Transverse colon (tissue), 4 donors: ENCODE data around the gene GLIS1. TPM values are rescaled to one million over a fixed set of nuclear protein-coding genes. Genes with fewer than 3 reads are reported as not detected.

Experiments
- DNase-seq: peaks from one replicate; pipeline ENCODE4 v3.0.0-alpha.2; 2019
- H3K27ac ChIP-seq, 4 donors: fragments of 200-600 bp; sonication (generic); 2 replicates each; pipeline ENCODE4 v1.5.1; 2016 to 2018; ENCODE audit warnings: inconsistent platforms in 4 of 4
- H3K27me3 ChIP-seq: fragments of 200-600 bp; sonication (generic); 2 replicates; pipeline ENCODE4 v1.5.1; 2017; ENCODE audit warnings: inconsistent platforms
- H3K36me3 ChIP-seq, 4 donors: fragments of 200-600 bp; sonication (generic); 2 replicates each; pipeline ENCODE4 v1.5.1; 2017 to 2019; ENCODE audit warnings: inconsistent platforms in 4 of 4
- H3K4me1 ChIP-seq, 4 donors: fragments of 200-600 bp; sonication (generic); 2 replicates each; pipeline ENCODE4 v1.5.1; 2017 to 2020; ENCODE audit warnings: inconsistent platforms in 4 of 4
- H3K4me3 ChIP-seq, 4 donors: fragments of 200-600 bp; sonication (generic); 1 replicate in 1 of 4; 2 replicates in 3 of 4; pipeline versions ENCODE4 v1.5.1 to v1.6.1; 2017 to 2019; ENCODE audit warnings: inconsistent platforms in 4 of 4
- H3K9me3 ChIP-seq, 2 donors: fragments of 200-600 bp; sonication (generic); 2 replicates each; pipeline ENCODE4 v1.5.1; 2017 to 2019; ENCODE audit warnings: inconsistent platforms in 2 of 2
- EP300 ChIP-seq: sonication (generic); formaldehyde crosslinking; IDR thresholded peaks from one replicate; pipeline ENCODE4 v1.6.1; 2017; ENCODE audit warnings: antibody characterized with exemption, low read depth
- POLR2A ChIP-seq: fragments of 450-650 bp; IDR thresholded peaks from one replicate; pipeline ENCODE4 v1.6.1; 2016; ENCODE audit warnings: antibody characterized with exemption, mild to moderate bottlenecking, moderate library complexity
- POLR2AphosphoS5 ChIP-seq, 3 donors: sonication (generic); formaldehyde crosslinking; IDR thresholded peaks; one replicate each; pipeline ENCODE4 v1.6.1; 2016; ENCODE audit warnings: antibody characterized with exemption in 3 of 3
- WGBS, 2 donors: methylation state at CpG; one replicate each; pipeline ENCODE4 v1.1.5; 2018; ENCODE audit warnings: low coverage in 1 of 2; 5-methylcytosine and 5-hydroxymethylcytosine counted together
- in situ Hi-C, 4 donors: fragments of 200-750 bp; cut with MboI; loops; one replicate each; pipeline versions ENCODE4 v1.15.0 to v1.15.1; 2017; ENCODE audit warnings: low sequenced_read_pairs in 3 of 4, low pct_ligation_motif_present in 1 of 4, low pct_unique_long_range_greater_than_20kb in 1 of 4
- intact Hi-C: fragments of 100-400 bp; cut with DNase I; formaldehyde crosslinking; loops from one replicate; pipeline ENCODE4 v1.15.1; 2023; ENCODE audit warnings: low total_unique reads
- total RNA-seq, 4 donors: library from RNA; depleted of rRNA; stranded (reverse); fragments of >200 nt; gene quantifications; one replicate each; pipeline ENCODE4 v1.1.0, GENCODE V29; 2016
- TF ChIP-seq, protein P1 (sequence below), 5 experiments: fragments of 200-600 bp in 3 of 5; fragments of 450-650 bp in 2 of 5; sonication (generic) in 3 of 5; IDR thresholded peaks; 1 replicate in 2 of 5; 2 replicates in 3 of 5; pipeline ENCODE4 v1.5.1; 2016 to 2017; ENCODE audit warnings: antibody characterized with exemption in 5 of 5, inconsistent platforms in 3 of 5, mild to moderate bottlenecking in 2 of 5, moderate library complexity in 1 of 5

The GLIS1 gene
- total RNA-seq, 4 donors from 2014 or later: 0.16 to 0.75 (median 0.27) TPM; not detected in 1

DNA sequence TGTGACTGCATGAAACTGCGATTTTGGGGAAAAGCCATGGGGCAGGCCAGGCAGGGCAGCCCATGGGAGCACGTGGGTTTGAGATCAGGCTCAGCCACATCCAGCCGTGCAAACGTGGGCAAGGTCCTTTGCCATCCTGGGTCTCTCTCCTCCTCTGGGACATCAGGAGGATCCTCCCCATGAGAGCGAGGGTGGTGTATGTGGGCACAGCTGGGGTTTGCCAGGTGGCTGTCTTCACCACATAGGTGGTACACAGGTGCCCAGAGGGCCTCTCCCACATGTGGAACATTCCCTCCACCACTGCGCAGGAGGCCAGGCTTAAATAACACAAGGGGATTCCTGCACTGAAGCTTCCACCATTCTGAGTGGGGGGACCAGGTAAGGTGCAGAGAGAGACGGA is 143.1 kb downstream of the GLIS1 start:
- Histone ChIP-seq H3K4me3 (no peak overlapping the region), H3K9me3 (no peaks in the 10 kb centered on the region), H3K4me1 (no peaks in the 10 kb centered on the region), H3K27me3 (no peaks in the 10 kb centered on the region), H3K36me3 (no peaks in the 10 kb centered on the region), H3K27ac (no peak overlapping the region)
- no peak for DNase-seq
- intact Hi-C loops: no loop called here
- 85 to 100% methylated on average over 1 to 7 of the region's 7 CpGs for WGBS, 2 donors
- no peak for TF ChIP-seq POLR2AphosphoS5 (IDR thresholded peaks at IDR 0.05)
- TF ChIP-seq, protein P1, sequence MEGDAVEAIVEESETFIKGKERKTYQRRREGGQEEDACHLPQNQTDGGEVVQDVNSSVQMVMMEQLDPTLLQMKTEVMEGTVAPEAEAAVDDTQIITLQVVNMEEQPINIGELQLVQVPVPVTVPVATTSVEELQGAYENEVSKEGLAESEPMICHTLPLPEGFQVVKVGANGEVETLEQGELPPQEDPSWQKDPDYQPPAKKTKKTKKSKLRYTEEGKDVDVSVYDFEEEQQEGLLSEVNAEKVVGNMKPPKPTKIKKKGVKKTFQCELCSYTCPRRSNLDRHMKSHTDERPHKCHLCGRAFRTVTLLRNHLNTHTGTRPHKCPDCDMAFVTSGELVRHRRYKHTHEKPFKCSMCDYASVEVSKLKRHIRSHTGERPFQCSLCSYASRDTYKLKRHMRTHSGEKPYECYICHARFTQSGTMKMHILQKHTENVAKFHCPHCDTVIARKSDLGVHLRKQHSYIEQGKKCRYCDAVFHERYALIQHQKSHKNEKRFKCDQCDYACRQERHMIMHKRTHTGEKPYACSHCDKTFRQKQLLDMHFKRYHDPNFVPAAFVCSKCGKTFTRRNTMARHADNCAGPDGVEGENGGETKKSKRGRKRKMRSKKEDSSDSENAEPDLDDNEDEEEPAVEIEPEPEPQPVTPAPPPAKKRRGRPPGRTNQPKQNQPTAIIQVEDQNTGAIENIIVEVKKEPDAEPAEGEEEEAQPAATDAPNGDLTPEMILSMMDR (IDR thresholded peaks at IDR 0.05): no peak
- no peak for TF ChIP-seq POLR2A
- no peak for TF ChIP-seq EP300
- in situ Hi-C loops: no loop called here

GRCh38 chr1:53594391-53595180 is 144.4 kb downstream of the GLIS1 start:
- Histone ChIP-seq H3K4me1 (no peaks in the 10 kb centered on the region), H3K9me3 (no peaks in the 10 kb centered on the region), H3K27ac (no peak overlapping the region), H3K4me3 (no peak overlapping the region), H3K36me3 (no peaks in the 10 kb centered on the region), H3K27me3 (no peaks in the 10 kb centered on the region)
- in situ Hi-C loops: no loop called here
- intact Hi-C loops: loop anchor here (5.0 kb wide), 1 partner anchor 107 kb away; no protein-coding TSS in a partner anchor
- no peak for TF ChIP-seq EP300
- TF ChIP-seq POLR2A: no peak
- TF ChIP-seq POLR2AphosphoS5 (IDR thresholded peaks at IDR 0.05): no peak
- TF ChIP-seq, protein P1 (IDR thresholded peaks at IDR 0.05): no peak
- DNase-seq: no peak
- 86 to 90% methylated on average over 3 to 31 of the region's 31 CpGs for WGBS, 2 donors

DNA sequence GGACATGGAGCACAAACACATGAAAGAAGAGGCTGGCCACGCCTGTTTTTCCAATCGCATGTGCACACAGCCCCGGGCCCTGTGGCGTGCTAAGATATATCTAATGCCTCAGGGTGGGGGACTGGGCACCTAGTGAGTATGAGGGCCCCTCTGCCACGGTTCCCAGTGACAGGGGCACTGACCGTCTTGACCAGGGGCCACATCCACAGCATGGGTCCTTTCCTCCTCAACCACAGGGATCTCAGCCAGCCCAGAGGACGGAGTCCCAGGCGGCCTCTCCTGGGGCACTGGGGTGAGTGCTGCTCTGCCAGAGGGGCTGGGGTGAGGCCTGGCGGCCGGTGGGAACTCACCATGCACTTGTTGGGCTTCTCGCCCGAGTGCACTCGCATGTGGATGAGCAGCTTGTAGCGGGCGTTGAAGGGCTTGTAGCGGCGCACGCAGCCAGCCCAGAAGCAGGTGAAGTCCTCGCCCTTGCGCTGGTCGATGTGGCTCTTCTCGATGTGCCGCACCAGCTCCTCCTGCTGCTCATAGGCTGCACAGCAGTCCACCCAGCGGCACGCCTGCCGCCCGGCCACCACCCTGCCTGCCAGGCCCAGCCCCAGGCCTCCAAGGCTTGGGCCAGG is 145.1 kb downstream of the GLIS1 start:
- Histone ChIP-seq H3K9me3 (no peaks in the 10 kb centered on the region), H3K4me1 (no peaks in the 10 kb centered on the region), H3K27me3 (no peaks in the 10 kb centered on the region), H3K4me3 (no peak overlapping the region), H3K36me3 (no peaks in the 10 kb centered on the region), H3K27ac (no peak overlapping the region)
- peak; percentile 29 for DNase-seq
- in situ Hi-C loops: no loop called here
- intact Hi-C loops: loop anchor here (5.0 kb wide), 1 partner anchor 107 kb away; no protein-coding TSS in a partner anchor
- TF ChIP-seq, protein P1 (IDR thresholded peaks at IDR 0.05): peak; percentile 27 to 49 (median 39)
- TF ChIP-seq POLR2A: no peak
- WGBS, 2 donors: 53% methylated on average over 27 of the region's 27 CpGs; no CpG with 5 or more reads in 1 of the 2 donors

DNA sequence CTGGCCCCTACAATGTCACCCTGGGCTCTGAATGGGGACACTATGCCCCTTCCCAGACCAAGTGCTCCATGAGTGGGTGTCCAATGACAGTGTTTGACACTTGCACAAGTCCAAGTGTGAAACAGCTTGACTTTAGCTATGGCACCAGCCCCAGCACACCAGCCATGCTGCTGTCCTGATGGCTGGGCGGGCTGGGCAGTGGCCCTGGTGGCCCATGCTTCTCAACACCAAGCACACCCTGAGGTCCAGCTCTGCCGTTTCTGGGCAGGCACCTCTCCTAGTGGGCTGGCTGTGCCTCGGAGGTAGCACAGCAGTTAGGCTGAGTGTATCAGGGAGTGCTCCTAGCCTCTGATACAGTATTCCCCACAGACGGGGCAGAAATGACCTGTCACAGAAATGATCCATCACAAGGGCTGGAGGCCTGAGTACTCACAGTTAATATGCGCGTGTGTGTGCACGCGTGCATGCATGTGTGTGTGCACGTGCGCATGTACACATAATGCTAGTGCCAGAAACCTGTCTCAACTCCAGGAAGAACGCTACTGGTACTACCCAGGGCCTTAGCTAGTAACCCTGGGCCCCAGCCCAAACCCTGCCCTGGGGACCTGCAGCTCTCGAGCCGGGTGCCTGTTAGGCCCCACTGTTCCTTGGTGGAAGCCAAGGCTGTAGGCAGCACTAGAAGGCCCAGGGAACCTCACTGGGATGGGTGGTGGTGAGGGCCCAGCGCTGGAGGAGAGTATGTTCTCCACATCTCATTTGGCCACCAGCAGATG is 145.8 kb downstream of the GLIS1 start:
- no peaks in the 10 kb centered on the region for H3K9me3 ChIP-seq
- TF ChIP-seq POLR2A (no peak), EP300 (no peak), POLR2AphosphoS5 (IDR thresholded peaks at IDR 0.05) (no peak)
- TF ChIP-seq, protein P1 (IDR thresholded peaks at IDR 0.05): no peak
- no peak for DNase-seq

More for the DNA sequence above, 145.8 kb downstream of the GLIS1 start:
- WGBS, 2 donors: 95% methylated on average over 13 of the region's 14 CpGs; no CpG with 5 or more reads in 1 of the 2 donors
- Histone ChIP-seq H3K4me1 (no peaks in the 10 kb centered on the region), H3K36me3 (no peaks in the 10 kb centered on the region), H3K27me3 (no peaks in the 10 kb centered on the region), H3K27ac (no peak overlapping the region), H3K4me3 (no peak overlapping the region)
- in situ Hi-C loops (no loop called here), intact Hi-C loops (loop anchor here (5.0 kb wide), 1 partner anchor 106 kb away; no protein-coding TSS in a partner anchor)
